PC-9 (cell line): ENCODE measurements around the gene POGLUT3. TPM values are rescaled to one million over a fixed set of nuclear protein-coding genes. Genes with fewer than 3 reads are reported as not detected.

ENCODE experiments used
- BruUV-seq: library from RNA; stranded (reverse); fragments of 400-500 nt; replicated peaks from 2 replicates; lab custom pipeline; 2021; lab: Mats Ljungman, UMichigan
- CTCF ChIA-PET: fragments of 300-600 bp; sonication (Branson Sonifier 250); formaldehyde crosslinking; loops from one replicate; lab custom pipeline; 2022; ENCODE audit warnings: antibody characterized with exemption; lab: Charles Lee
- POLR2A ChIA-PET: fragments of 300-600 bp; sonication (Branson Sonifier 250); formaldehyde crosslinking; loops from one replicate; lab custom pipeline; 2022; ENCODE audit warnings: antibody characterized with exemption; ENCODE audit not compliant: unreplicated experiment; lab: Charles Lee
- DNase-seq, 2 experiments: peaks; one replicate each; pipeline versions ENCODE4 v3.0.0 to v3.0.0-alpha.2; 2015 to 2022; ENCODE audit warnings: mixed read lengths in 1 of 2
- H2AFZ ChIP-seq: fragments of 200-600 bp; sonication (generic); 2 replicates; pipeline ENCODE4 v1.8.1; 2017; ENCODE audit warnings: antibody characterized with exemption
- H3F3A ChIP-seq: fragments of 200-600 bp; sonication (generic); 2 replicates; pipeline ENCODE4 v1.8.1; 2017; ENCODE audit warnings: antibody characterized with exemption, mild to moderate bottlenecking, low read depth; ENCODE audit not compliant: insufficient read depth
- H3K27ac ChIP-seq: fragments of 200-600 bp; sonication (generic); 2 replicates; pipeline ENCODE4 v1.6.1; 2016; ENCODE audit warnings: mixed run types
- H3K27me3 ChIP-seq: fragments of 200-600 bp; sonication (generic); 2 replicates; pipeline ENCODE4 v1.6.1; 2016; ENCODE audit warnings: low read depth, mixed run types; ENCODE audit not compliant: insufficient read depth
- H3K36me3 ChIP-seq: fragments of 200-600 bp; sonication (generic); 2 replicates; pipeline ENCODE4 v1.6.1; 2016; ENCODE audit warnings: low read depth, mixed run types
- H3K4me1 ChIP-seq: fragments of 200-600 bp; sonication (generic); replicated peaks from 2 replicates; pipeline ENCODE4 v1.6.1; 2016; ENCODE audit warnings: mixed run types; ENCODE audit not compliant: insufficient read depth
- H3K4me2 ChIP-seq: fragments of 200-600 bp; sonication (generic); 2 replicates; pipeline ENCODE4 v1.6.1; 2017; ENCODE audit warnings: mixed run types
- H3K4me3 ChIP-seq: fragments of 200-600 bp; sonication (generic); 2 replicates; pipeline ENCODE4 v1.6.1; 2016; ENCODE audit warnings: mixed run types
- H3K79me2 ChIP-seq: fragments of 200-600 bp; sonication (generic); 2 replicates; pipeline ENCODE4 v1.6.1; 2017; ENCODE audit warnings: low read depth, mixed run types
- H3K9me2 ChIP-seq: fragments of 200-600 bp; sonication (generic); 2 replicates; pipeline ENCODE4 v1.8.1; 2017; ENCODE audit warnings: mild to moderate bottlenecking; ENCODE audit not compliant: insufficient read depth
- H3K9me3 ChIP-seq: fragments of 200-600 bp; sonication (generic); 2 replicates; pipeline ENCODE4 v1.8.1; 2016; ENCODE audit warnings: low read depth; ENCODE audit not compliant: insufficient read depth
- H4K20me1 ChIP-seq: fragments of 200-600 bp; sonication (generic); 2 replicates; pipeline ENCODE4 v1.8.1; 2017; ENCODE audit not compliant: insufficient read depth
- EZH2 ChIP-seq: fragments of 200-600 bp; sonication (generic); IDR thresholded peaks from 2 replicates; pipeline ENCODE4 v1.8.0; 2017; ENCODE audit warnings: antibody characterized with exemption, low read depth
- intact Hi-C: fragments of 100-400 bp; cut with micrococcal nuclease; formaldehyde crosslinking; loops from one replicate; pipeline ENCODE4 v1.10.0; 2022; ENCODE audit not compliant: unreplicated experiment
- total RNA-seq: library from RNA; stranded (reverse); gene quantifications from 2 replicates; pipeline ENCODE4 v1.2.3, GENCODE V29; 2021
- TF ChIP-seq, protein P1 (sequence below): fragments of 200-600 bp; sonication (generic); conservative IDR thresholded peaks from 2 replicates; pipeline ENCODE4 v1.6.1; 2017; ENCODE audit warnings: mixed run types, antibody characterized with exemption, mild to moderate bottlenecking, moderate library complexity

POGLUT3 gene
- total RNA-seq, 1 experiment from 2014 or later: 31.7 TPM

GRCh38 chr11:108541531-108541930, 43.3 kb upstream of the POGLUT3 start:
- Histone ChIP-seq H3K4me1 (no peaks in the 10 kb centered on the region), H3K27ac (no peak overlapping the region)
- BruUV-seq: no TSS peak

GRCh38 chr11:108538502-108538901, 40.3 kb upstream of the POGLUT3 start:
- DNase-seq: no peak
- H3K4me1 ChIP-seq: no peaks in the 10 kb centered on the region
- ChIA-PET CTCF (no interaction called here), POLR2A (no interaction called here)
- TF ChIP-seq, protein P1, sequence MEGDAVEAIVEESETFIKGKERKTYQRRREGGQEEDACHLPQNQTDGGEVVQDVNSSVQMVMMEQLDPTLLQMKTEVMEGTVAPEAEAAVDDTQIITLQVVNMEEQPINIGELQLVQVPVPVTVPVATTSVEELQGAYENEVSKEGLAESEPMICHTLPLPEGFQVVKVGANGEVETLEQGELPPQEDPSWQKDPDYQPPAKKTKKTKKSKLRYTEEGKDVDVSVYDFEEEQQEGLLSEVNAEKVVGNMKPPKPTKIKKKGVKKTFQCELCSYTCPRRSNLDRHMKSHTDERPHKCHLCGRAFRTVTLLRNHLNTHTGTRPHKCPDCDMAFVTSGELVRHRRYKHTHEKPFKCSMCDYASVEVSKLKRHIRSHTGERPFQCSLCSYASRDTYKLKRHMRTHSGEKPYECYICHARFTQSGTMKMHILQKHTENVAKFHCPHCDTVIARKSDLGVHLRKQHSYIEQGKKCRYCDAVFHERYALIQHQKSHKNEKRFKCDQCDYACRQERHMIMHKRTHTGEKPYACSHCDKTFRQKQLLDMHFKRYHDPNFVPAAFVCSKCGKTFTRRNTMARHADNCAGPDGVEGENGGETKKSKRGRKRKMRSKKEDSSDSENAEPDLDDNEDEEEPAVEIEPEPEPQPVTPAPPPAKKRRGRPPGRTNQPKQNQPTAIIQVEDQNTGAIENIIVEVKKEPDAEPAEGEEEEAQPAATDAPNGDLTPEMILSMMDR: no peak
- TF ChIP-seq EZH2: no peak
- no peaks in the 10 kb centered on the region for H3K9me3 ChIP-seq
- H2AFZ ChIP-seq: no peak overlapping the region
- no peak overlapping the region for H3K4me3 ChIP-seq
- H3K27me3 ChIP-seq: no peaks in the 10 kb centered on the region
- H3K27ac ChIP-seq: no peak overlapping the region
- BruUV-seq: no TSS peak
- H3F3A ChIP-seq: peaks cover 2% of the 10 kb centered on the region; the same call in 1 of the 2 replicates
- peaks cover 10% of the 10 kb centered on the region; the same call in 1 of the 2 replicates for H3K36me3 ChIP-seq
- no peaks in the 10 kb centered on the region for H4K20me1 ChIP-seq
- no peaks in the 10 kb centered on the region for H3K79me2 ChIP-seq
- intact Hi-C loops: no loop called here
- no peaks in the 10 kb centered on the region for H3K9me2 ChIP-seq
- H3K4me2 ChIP-seq: no peak overlapping the region

More at GRCh38 chr11:108541531-108541930, 43.3 kb upstream of the POGLUT3 start:
- no peak for DNase-seq
- CTCF ChIA-PET: no interaction called here
- H3K36me3 ChIP-seq: peaks cover 10% of the 10 kb centered on the region; the same call in 1 of the 2 replicates
- H3F3A ChIP-seq: peaks cover 2% of the 10 kb centered on the region; the same call in 1 of the 2 replicates
- H3K9me2 ChIP-seq: no peaks in the 10 kb centered on the region
- peaks cover 6% of the 10 kb centered on the region; the same call in 1 of the 2 replicates for H3K79me2 ChIP-seq
- no peak overlapping the region for H3K4me3 ChIP-seq
- TF ChIP-seq, protein P1: no peak
- no peaks in the 10 kb centered on the region for H3K9me3 ChIP-seq
- no peaks in the 10 kb centered on the region for H3K27me3 ChIP-seq
- H2AFZ ChIP-seq: no peak overlapping the region
- intact Hi-C loops: no loop called here
- H4K20me1 ChIP-seq: no peaks in the 10 kb centered on the region
- H3K4me2 ChIP-seq: no peak overlapping the region
- POLR2A ChIA-PET: no interaction called here

DNA sequence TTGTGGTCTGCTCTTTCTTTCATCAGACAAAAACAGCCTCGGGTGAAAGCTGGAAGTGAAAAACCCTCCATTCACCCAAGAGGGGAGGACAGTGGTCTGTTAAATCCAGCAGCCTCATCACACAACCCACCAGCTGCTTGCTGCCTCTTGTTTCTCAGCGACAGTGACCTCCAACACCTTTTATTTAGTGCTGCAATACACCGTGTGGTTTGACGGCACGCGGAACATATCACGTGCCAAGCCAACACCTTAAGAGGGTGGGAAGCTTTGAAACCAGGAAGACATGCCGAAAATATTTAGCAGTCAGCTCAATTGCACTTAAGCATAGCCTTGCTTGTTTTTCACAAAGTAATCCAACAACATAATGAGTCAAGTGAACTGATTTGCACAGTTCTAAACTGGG, 39.8 kb upstream of the POGLUT3 start:
- no peaks in the 10 kb centered on the region for H4K20me1 ChIP-seq
- peaks cover 10% of the 10 kb centered on the region; the same call in 1 of the 2 replicates for H3K36me3 ChIP-seq
- intact Hi-C loops: no loop called here
- H3K4me3 ChIP-seq: no peak overlapping the region
- no peak overlapping the region for H2AFZ ChIP-seq
- BruUV-seq: no TSS peak
- peak in 1 of 2 experiments; percentile 23 for DNase-seq
- H3K79me2 ChIP-seq: no peaks in the 10 kb centered on the region
- H3K4me1 ChIP-seq: no peaks in the 10 kb centered on the region
- H3K9me3 ChIP-seq: no peaks in the 10 kb centered on the region
- no peaks in the 10 kb centered on the region for H3K27me3 ChIP-seq
- H3F3A ChIP-seq: peaks cover 2% of the 10 kb centered on the region; the same call in 1 of the 2 replicates
- no peak overlapping the region for H3K4me2 ChIP-seq
- H3K27ac ChIP-seq: no peak overlapping the region
- ChIA-PET POLR2A (interaction anchor here (0.6 kb wide), 1 partner anchor 61 kb away, joined by 6 read pairs; no protein-coding TSS in a partner anchor), CTCF (interaction anchor here (0.6 kb wide), 1 partner anchor 12 kb away, joined by 4 read pairs; no protein-coding TSS in a partner anchor)
- no peaks in the 10 kb centered on the region for H3K9me2 ChIP-seq
- no peak for TF ChIP-seq EZH2
- TF ChIP-seq, protein P1: no peak
